Brain microvascular endothelial cell (primary cell): ENCODE data around the gene TP53.
A peak's percentile ranks its signal among the peaks of the same experiment; 100 is the strongest.

Experiments used
- DNase-seq: peaks from one replicate; pipeline ENCODE4 v3.0.0-alpha.2; 2020
- H3K27ac ChIP-seq: fragments of 250-450 bp; sonication (Bioruptor Pico); 2 replicates; pipeline ENCODE4 v1.5.1; 2020; ENCODE audit warnings: mild to moderate bottlenecking, moderate library complexity
- H3K27me3 ChIP-seq: fragments of 250-450 bp; sonication (Bioruptor Pico); replicated peaks from 2 replicates; pipeline ENCODE4 v1.5.1; 2020; ENCODE audit warnings: mild to moderate bottlenecking
- H3K36me3 ChIP-seq: fragments of 250-450 bp; sonication (Bioruptor Pico); replicated peaks from 2 replicates; pipeline ENCODE4 v1.5.1; 2020; ENCODE audit warnings: mild to moderate bottlenecking
- H3K4me3 ChIP-seq: 2 replicates; pipeline ENCODE4 v1.5.1; 2011; ENCODE audit warnings: low read depth, mild to moderate bottlenecking, control low read depth, low read length, moderate library complexity
- CTCF ChIP-seq: IDR thresholded peaks from 2 replicates; pipeline ENCODE4 v1.5.1; 2011; ENCODE audit warnings: low read depth, mild to moderate bottlenecking, moderate library complexity, low read length, control low read depth, inconsistent platforms; ENCODE audit errors: missing control alignments
- in situ Hi-C: cut with HindIII; loops from 2 replicates; pipeline ENCODE4 v1.10.0; 2017; ENCODE audit warnings: low sequenced_read_pairs, low pct_ligation_motif_present

The TP53 gene

DNA sequence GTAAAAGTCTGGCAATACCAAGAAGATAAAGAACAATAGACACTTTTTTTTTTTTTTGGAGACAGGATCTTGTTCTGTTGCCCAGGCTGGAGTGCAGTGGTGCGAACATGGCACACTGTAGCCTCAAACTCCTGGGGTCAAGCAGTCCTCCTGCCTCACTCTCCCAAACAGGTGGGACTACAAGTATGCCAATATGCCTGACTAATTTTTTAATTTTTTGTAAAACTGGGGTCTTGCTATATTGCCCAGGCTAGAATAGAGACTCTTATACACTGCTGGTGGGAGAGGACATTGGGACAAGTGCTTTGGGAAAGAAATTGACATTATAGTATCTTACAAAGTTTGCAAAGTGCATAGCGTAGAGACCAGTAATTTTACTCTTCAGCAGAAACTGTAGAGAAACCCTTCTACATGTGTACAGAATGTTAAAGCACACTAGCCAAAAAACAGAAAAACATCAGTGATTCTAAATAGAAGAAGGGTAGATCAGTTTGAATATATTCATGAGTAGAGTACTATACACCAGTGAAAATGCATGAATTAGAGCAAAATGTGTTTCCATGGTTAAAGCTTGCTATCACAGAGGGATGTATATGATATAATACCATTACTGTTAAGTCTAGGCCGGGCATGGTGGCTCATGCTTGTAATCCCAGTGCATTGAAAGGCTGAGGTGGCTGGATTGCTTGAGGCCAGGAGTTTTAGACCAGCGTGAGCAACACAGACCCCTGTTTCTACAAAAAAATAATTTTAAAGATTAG is 10.7 kb upstream of the TP53 start:
- no peak for TF ChIP-seq CTCF
- in situ Hi-C loops, result no loop called here
- H3K27me3 ChIP-seq, result no peaks in the 10 kb centered on the region
- H3K36me3 ChIP-seq, result no peaks in the 10 kb centered on the region
- H3K27ac ChIP-seq, result no peak overlapping the region
- H3K4me3 ChIP-seq, result no peak overlapping the region
- no peak for DNase-seq

DNA sequence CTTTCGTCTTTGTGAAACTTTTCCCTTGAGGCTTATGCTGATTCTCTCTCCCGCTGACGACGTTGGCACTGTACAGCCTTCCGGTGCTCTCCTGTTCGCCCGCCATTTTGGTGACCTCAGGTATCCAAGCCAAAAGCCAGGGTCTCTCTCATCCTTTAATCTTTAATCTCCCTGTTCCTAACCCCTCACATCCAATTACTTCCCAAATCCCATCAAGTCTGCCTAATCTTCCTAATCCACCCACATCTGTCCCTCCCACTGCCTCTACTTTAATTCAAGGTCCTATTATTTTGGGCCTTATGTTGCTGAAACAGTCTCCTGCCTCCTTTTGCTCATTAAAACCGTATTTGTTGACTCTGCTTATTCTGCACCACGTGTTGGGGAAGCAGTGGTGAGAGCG is 8.3 kb upstream of the TP53 start:
- H3K27ac ChIP-seq, result no peak overlapping the region
- H3K4me3 ChIP-seq, result no peak overlapping the region
- H3K27me3 ChIP-seq, result no peaks in the 10 kb centered on the region
- no peak for TF ChIP-seq CTCF
- no peak for DNase-seq
- no peaks in the 10 kb centered on the region for H3K36me3 ChIP-seq
- in situ Hi-C loops, result no loop called here

GRCh38 chr17:7688808-7689316 is 1.6 kb upstream of the TP53 start:
- TF ChIP-seq CTCF, result no peak
- Histone ChIP-seq H3K4me3 (peak overlapping the region; percentile 87), H3K27ac (peak overlapping the region; percentile 25), H3K36me3 (peaks cover under 1% of the 10 kb centered on the region), H3K27me3 (no peaks in the 10 kb centered on the region)
- DNase-seq, result no peak
- in situ Hi-C loops, result no loop called here

- TF ChIP-seq CTCF, result peak; percentile 99
- H3K27ac ChIP-seq, result peak within 1 kb of the TSS; percentile 97
- peaks cover 3% of the 10 kb centered on the region for H3K36me3 ChIP-seq
- in situ Hi-C loops, result no loop called here
- DNase-seq, result peak; percentile 99
- peak within 1 kb of the TSS; percentile 95 for H3K4me3 ChIP-seq
- H3K27me3 ChIP-seq, result no peaks in the 10 kb centered on the region
Measured at GRCh38 chr17:7687908-7688807, 868 bp upstream of the TP53 start, which contains the start of gene WRAP53. WRAP53 (plus strand) TSS chr17:7688477; CDS start chr17:7688649, 172 bp downstream.

GRCh38 chr17:7686222-7687071 is 843 bp downstream of the TP53 start:
- peak overlapping the region; percentile 97 for H3K27ac ChIP-seq
- peaks cover 3% of the 10 kb centered on the region for H3K36me3 ChIP-seq
- in situ Hi-C loops, result no loop called here
- no peaks in the 10 kb centered on the region for H3K27me3 ChIP-seq
- no peak for TF ChIP-seq CTCF
- peak overlapping the region; percentile 95 for H3K4me3 ChIP-seq
- DNase-seq, result peak; percentile 68
